ENCODE measurements around the gene TACO1. TPM values are rescaled to one million over a fixed set of nuclear protein-coding genes. Genes with fewer than 3 reads are reported as not detected.

The TACO1 gene
- total and polyA plus RNA-seq, 2 of the 8 experiments (the other 6 are each of a cell fraction or from before 2014, with no cell fraction given), result 19.1 to 23.6 TPM

DNA sequence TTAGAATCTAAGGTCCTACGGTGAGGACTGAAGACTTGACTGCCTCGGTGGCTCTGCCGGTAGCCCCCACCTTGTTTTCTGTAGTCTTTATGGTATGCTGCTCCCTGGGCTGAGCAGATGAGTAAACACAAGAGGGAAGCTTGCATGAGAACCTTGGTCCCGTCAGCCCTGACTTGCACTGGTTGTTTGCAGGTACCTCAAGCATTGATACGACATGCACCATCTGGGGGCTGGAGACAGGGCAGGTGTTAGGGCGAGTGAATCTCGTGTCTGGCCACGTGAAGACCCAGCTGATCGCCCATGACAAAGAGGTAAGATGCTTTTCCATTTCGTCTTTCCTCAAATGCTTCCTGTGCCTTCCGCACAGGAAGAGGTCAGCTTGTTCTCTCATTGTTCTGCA is 21.1 kb upstream of the TACO1 start:
- no peak overlapping the region for H2AK5ac ChIP-seq (ENCODE audit: low read depth, low read length)
- FAIRE-seq (no peak), DNase-seq (ENCODE audit: low read depth in 1 of 2, low spot score in 2 of 2) (no peak)
- H3K27me3 ChIP-seq (replicated peaks in 1 of 4; ENCODE audit: control insufficient read depth in 3 of 4, extremely low read depth in 1 of 4, insufficient read depth in 3 of 4, low read length in 3 of 4), result no peaks in the 10 kb centered on the region
- no peak overlapping the region for H2BK12ac ChIP-seq (ENCODE audit: low read depth, low read length)
- CTCF ChIA-PET (ENCODE audit: partially characterized antibody), result interaction anchor here (1.1 to 3.2 kb wide), 10 partner anchors 10 to 154 kb away, joined by 3 to 10 read pairs (median 4); no protein-coding TSS in a partner anchor
- no peaks in the 10 kb centered on the region; the same call in 1 of the 2 replicates for H3K79me1 ChIP-seq (ENCODE audit: low read depth, low read length)
- H3K9ac ChIP-seq (replicated peaks in 1 of 4; ENCODE audit: extremely low read depth in 1 of 4, low read depth in 3 of 4, low read length in 3 of 4), result no peak overlapping the region
- H3K79me2 ChIP-seq (ENCODE audit: control insufficient read depth in 1 of 2, insufficient read depth in 2 of 2, low read length in 2 of 2), result peaks cover 0 to 31% of the 10 kb centered on the region in 2 experiments; a peak in 1 of 4 replicates
- H3K18ac ChIP-seq (ENCODE audit: extremely low read depth, low read length), result no peak overlapping the region
- no peak overlapping the region for H2BK15ac ChIP-seq (ENCODE audit: low read length)
- no peak overlapping the region for H3K4me2 ChIP-seq (ENCODE audit: insufficient read depth in 1 of 2, low read depth in 2 of 2, low read length in 2 of 2)
- no peak overlapping the region for H4K8ac ChIP-seq (ENCODE audit: extremely low read depth, insufficient read depth, low read length)
- H2AFZ ChIP-seq (ENCODE audit: low read length), result no peak overlapping the region
- peaks cover 0 to 6% (median 3%) of the 10 kb centered on the region in 4 experiments; a peak in 4 of 7 replicates for H3K4me1 ChIP-seq (replicated peaks in 1 of 4; ENCODE audit: control insufficient read depth in 3 of 4, insufficient read depth in 4 of 4, low read length in 3 of 4)
- no peak overlapping the region for H3K23ac ChIP-seq (ENCODE audit: insufficient read length)
- 81% methylated on average over 11 of the region's 11 CpGs; no CpG with 5 or more reads in 1 of the 2 experiments for WGBS, 2 experiments (ENCODE audit: extremely low coverage in 1 of 2, insufficient coverage in 1 of 2, insufficient read length in 1 of 2, insufficient replicate concordance in 2 of 2, low coverage in 1 of 2, low lambda C conversion rate in 2 of 2, missing lambda C conversion rate in 1 of 2)
- no peak overlapping the region for H3K4ac ChIP-seq (replicated peaks; ENCODE audit: insufficient read length, low read depth, low read length)
- no peak overlapping the region for H4K91ac ChIP-seq (replicated peaks; ENCODE audit: insufficient read length, low read length)
- POLR2A ChIA-PET (ENCODE audit: partially characterized antibody), result interaction anchor here (1.5 to 1.9 kb wide), 2 partner anchors 15 to 27 kb away, joined by 4 to 5 read pairs; no protein-coding TSS in a partner anchor
- H2BK20ac ChIP-seq (ENCODE audit: low read length), result no peak overlapping the region
- peaks cover 4 to 22% (median 9%) of the 10 kb centered on the region in 4 experiments; a peak in 6 of 8 replicates for H3K36me3 ChIP-seq (ENCODE audit: control insufficient read depth in 2 of 4, insufficient read depth in 4 of 4, low read length in 3 of 4)
- H3K9me3 ChIP-seq (ENCODE audit: insufficient read depth in 2 of 2, low read depth in 1 of 2, low read length in 1 of 2), result no peaks in the 10 kb centered on the region
- H2BK5ac ChIP-seq (ENCODE audit: low read depth, low read length), result no peak overlapping the region
- H3K27ac ChIP-seq (ENCODE audit: low read depth, low read length), result peak overlapping the region; percentile 6
- TF ChIP-seq, protein P1, sequence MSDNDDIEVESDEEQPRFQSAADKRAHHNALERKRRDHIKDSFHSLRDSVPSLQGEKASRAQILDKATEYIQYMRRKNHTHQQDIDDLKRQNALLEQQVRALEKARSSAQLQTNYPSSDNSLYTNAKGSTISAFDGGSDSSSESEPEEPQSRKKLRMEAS (IDR thresholded peaks at IDR 0.05), result peak; percentile 41; the same call in 1 of the 2 replicates
- TF ChIP-seq NRF1 (IDR thresholded peaks at IDR 0.05; ENCODE audit: low read depth, low read length) (no peak), RAD21 (IDR thresholded peaks at IDR 0.05 in 1 of 2, conservative IDR thresholded peaks at IDR 0.05 in 1 of 2; ENCODE audit: low read depth in 2 of 2, low read length in 2 of 2) (no peak), CREB1 (IDR thresholded peaks at IDR 0.05) (no peak)
- TF ChIP-seq, protein P2, sequence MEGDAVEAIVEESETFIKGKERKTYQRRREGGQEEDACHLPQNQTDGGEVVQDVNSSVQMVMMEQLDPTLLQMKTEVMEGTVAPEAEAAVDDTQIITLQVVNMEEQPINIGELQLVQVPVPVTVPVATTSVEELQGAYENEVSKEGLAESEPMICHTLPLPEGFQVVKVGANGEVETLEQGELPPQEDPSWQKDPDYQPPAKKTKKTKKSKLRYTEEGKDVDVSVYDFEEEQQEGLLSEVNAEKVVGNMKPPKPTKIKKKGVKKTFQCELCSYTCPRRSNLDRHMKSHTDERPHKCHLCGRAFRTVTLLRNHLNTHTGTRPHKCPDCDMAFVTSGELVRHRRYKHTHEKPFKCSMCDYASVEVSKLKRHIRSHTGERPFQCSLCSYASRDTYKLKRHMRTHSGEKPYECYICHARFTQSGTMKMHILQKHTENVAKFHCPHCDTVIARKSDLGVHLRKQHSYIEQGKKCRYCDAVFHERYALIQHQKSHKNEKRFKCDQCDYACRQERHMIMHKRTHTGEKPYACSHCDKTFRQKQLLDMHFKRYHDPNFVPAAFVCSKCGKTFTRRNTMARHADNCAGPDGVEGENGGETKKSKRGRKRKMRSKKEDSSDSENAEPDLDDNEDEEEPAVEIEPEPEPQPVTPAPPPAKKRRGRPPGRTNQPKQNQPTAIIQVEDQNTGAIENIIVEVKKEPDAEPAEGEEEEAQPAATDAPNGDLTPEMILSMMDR (IDR thresholded peaks at IDR 0.05; ENCODE audit: control extremely low read depth in 1 of 3, insufficient read depth in 1 of 3, low read depth in 1 of 3, low read length in 3 of 3), result no peak
- no peak overlapping the region for H3K4me3 ChIP-seq (ENCODE audit: extremely low read depth in 1 of 4, insufficient read depth in 2 of 4, low read depth in 3 of 4, low read length in 4 of 4)
- H4K20me1 ChIP-seq (replicated peaks in 1 of 2; ENCODE audit: control insufficient read depth in 1 of 2, insufficient read depth in 2 of 2, low read length in 2 of 2), result peaks cover 0 to 8% of the 10 kb centered on the region in 2 experiments
- H2BK120ac ChIP-seq (replicated peaks; ENCODE audit: low read depth, low read length), result no peak overlapping the region
- no peak overlapping the region for H3K14ac ChIP-seq (ENCODE audit: insufficient read length)
- H3K23me2 ChIP-seq (ENCODE audit: low read depth, low read length), result no peaks in the 10 kb centered on the region
- no peak overlapping the region for H3K56ac ChIP-seq (replicated peaks; ENCODE audit: insufficient read length, low read depth, low read length)
- no peak overlapping the region for H4K5ac ChIP-seq (ENCODE audit: insufficient read length, low read depth, low read length)
